NT2/D1 (cell line): Measurements from ENCODE around the gene BOD1L1.

ENCODE experiments used
- SUZ12 ChIP-seq: IDR thresholded peaks from 2 replicates; pipeline ENCODE4 v1.6.1; 2011; ENCODE audit not compliant: insufficient read length, insufficient read depth; ENCODE audit errors: extremely low read depth
- YY1 ChIP-seq: IDR thresholded peaks from 2 replicates; pipeline ENCODE4 v1.6.1; 2011; ENCODE audit not compliant: insufficient read length, insufficient read depth
- ZNF274 ChIP-seq: IDR thresholded peaks from 2 replicates; pipeline ENCODE4 v1.6.1; 2011; ENCODE audit warnings: mild to moderate bottlenecking, low read depth, low read length

- no peak for TF ChIP-seq ZNF274
- no peak for TF ChIP-seq YY1
- TF ChIP-seq SUZ12: no peak
Measured at GRCh38 chr4:13580036-13580435, 47.5 kb downstream of the BOD1L1 start.
